CD4-positive, alpha-beta T cell treated with Interleukin-1 beta for 1 hour (primary cell): ENCODE results near the gene BRSK2.

Source experiments
- DNase-seq, 2 donors: peaks; one replicate each; pipeline ENCODE4 v3.0.0-alpha.2; 2020 to 2022

Gene BRSK2

GRCh38 chr11:1438967-1439330 lies 49.2 kb downstream of the BRSK2 start:
- DNase-seq: no peak

- DNase-seq: no peak
Measured at GRCh38 chr11:1439341-1439740, 49.6 kb downstream of the BRSK2 start.

- no peak for DNase-seq
Measured at GRCh38 chr11:1440066-1440465, 50.3 kb downstream of the BRSK2 start.

GRCh38 chr11:1440496-1440895 lies 50.8 kb downstream of the BRSK2 start:
- no peak for DNase-seq

- DNase-seq: no peak
Measured at GRCh38 chr11:1442163-1442562, 52.4 kb downstream of the BRSK2 start.

GRCh38 chr11:1442807-1443366 lies 53.2 kb downstream of the BRSK2 start:
- DNase-seq: no peak

GRCh38 chr11:1443737-1444136 lies 54.0 kb downstream of the BRSK2 start:
- DNase-seq: no peak

GRCh38 chr11:1444321-1444720 lies 54.6 kb downstream of the BRSK2 start:
- DNase-seq: no peak

- DNase-seq: no peak
Measured at GRCh38 chr11:1444823-1445422, 55.2 kb downstream of the BRSK2 start.

- DNase-seq: no peak
Measured at GRCh38 chr11:1445741-1446445, 56.2 kb downstream of the BRSK2 start.

GRCh38 chr11:1446623-1447022 lies 56.9 kb downstream of the BRSK2 start:
- no peak for DNase-seq

GRCh38 chr11:1447845-1448825 lies 58.4 kb downstream of the BRSK2 start:
- no peak for DNase-seq

GRCh38 chr11:1448882-1449281 lies 59.1 kb downstream of the BRSK2 start:
- no peak for DNase-seq

- no peak for DNase-seq
Measured at GRCh38 chr11:1449490-1450243, 59.9 kb downstream of the BRSK2 start.

GRCh38 chr11:1450344-1450875 lies 60.7 kb downstream of the BRSK2 start:
- DNase-seq: no peak

- DNase-seq: no peak
Measured at GRCh38 chr11:1450949-1451710, 61.4 kb downstream of the BRSK2 start.

- no peak for DNase-seq
Measured at GRCh38 chr11:1451781-1452470, 62.2 kb downstream of the BRSK2 start.

GRCh38 chr11:1452744-1453143 lies 63.0 kb downstream of the BRSK2 start:
- no peak for DNase-seq

- peak; percentile 16 to 52 for DNase-seq
Measured at GRCh38 chr11:1453611-1454034, 63.9 kb downstream of the BRSK2 start.

GRCh38 chr11:1454576-1454975 lies 64.8 kb downstream of the BRSK2 start:
- DNase-seq: no peak
